Subcutaneous abdominal adipose tissue (tissue), 5 donors: ENCODE data around the gene SULT1B1.
"Not testable (repeated sequence)": the region's sequence is repeated elsewhere in the genome, so short reads cannot be mapped to it uniquely, and the experiment has no call there.

Experiments
- H3K27ac ChIP-seq: one replicate; pipeline ENCODE4 v1.7.0; 2013; ENCODE audit warnings: low read depth, mild to moderate bottlenecking, inconsistent platforms, low read length, moderate library complexity
- H3K27me3 ChIP-seq, 5 donors: one replicate each; pipeline ENCODE4 v1.7.0; 2013; ENCODE audit warnings: low read length in 5 of 5, inconsistent platforms in 1 of 5; ENCODE audit not compliant: control insufficient read depth in 5 of 5, insufficient read depth in 4 of 5
- H3K36me3 ChIP-seq, 5 donors: one replicate each; pipeline ENCODE4 v1.7.0; 2013; ENCODE audit warnings: low read length in 5 of 5; ENCODE audit not compliant: control insufficient read depth in 5 of 5, insufficient read depth in 5 of 5
- H3K4me1 ChIP-seq, 5 donors: one replicate each; pipeline ENCODE4 v1.7.0; 2013; ENCODE audit warnings: low read length in 5 of 5, mild to moderate bottlenecking in 3 of 5, moderate library complexity in 1 of 5; ENCODE audit not compliant: control insufficient read depth in 5 of 5, insufficient read depth in 5 of 5
- H3K4me3 ChIP-seq, 5 donors: one replicate each; pipeline ENCODE4 v1.7.0; 2013; ENCODE audit warnings: low read length in 5 of 5, low read depth in 1 of 5
- H3K9ac ChIP-seq, 5 donors: one replicate each; pipeline ENCODE4 v1.7.0; 2013; ENCODE audit warnings: low read length in 5 of 5, mild to moderate bottlenecking in 4 of 5, moderate library complexity in 3 of 5
- H3K9me3 ChIP-seq, 5 donors: one replicate each; pipeline ENCODE4 v1.7.0; 2013; ENCODE audit warnings: low read length in 5 of 5; ENCODE audit not compliant: control insufficient read depth in 5 of 5
- donor health status: healthy.
- donor health status: healthy.
- donor health status: healthy.
- donor health status: healthy.
- donor health status: healthy.

The SULT1B1 gene

GRCh38 chr4:69776696-69777095 lies 16.3 kb upstream of the SULT1B1 start:
- no peak overlapping the region for H3K4me3 ChIP-seq
- no peaks in the 10 kb centered on the region for H3K9me3 ChIP-seq
- H3K4me1 ChIP-seq, result no peaks in the 10 kb centered on the region
- no peaks in the 10 kb centered on the region for H3K36me3 ChIP-seq
- no peak overlapping the region for H3K27ac ChIP-seq
- H3K27me3 ChIP-seq, result no peaks in the 10 kb centered on the region
- H3K9ac ChIP-seq, result no peak overlapping the region

- Histone ChIP-seq H3K9me3 (no peaks in the 10 kb centered on the region), H3K36me3 (no peaks in the 10 kb centered on the region), H3K27me3 (no peaks in the 10 kb centered on the region), H3K4me1 (no peaks in the 10 kb centered on the region), H3K9ac (no peak overlapping the region), H3K27ac (no peak overlapping the region), H3K4me3 (no peak overlapping the region)
Measured at GRCh38 chr4:69775321-69775867, 15.0 kb upstream of the SULT1B1 start.

- H3K4me3 ChIP-seq, result no peak overlapping the region
- no peaks in the 10 kb centered on the region for H3K27me3 ChIP-seq
- H3K27ac ChIP-seq, result no peak overlapping the region
- no peaks in the 10 kb centered on the region for H3K4me1 ChIP-seq
- no peaks in the 10 kb centered on the region for H3K9me3 ChIP-seq
- no peak overlapping the region for H3K9ac ChIP-seq
- H3K36me3 ChIP-seq, result no peaks in the 10 kb centered on the region
Measured at GRCh38 chr4:69773484-69773883, 13.1 kb upstream of the SULT1B1 start.

- H3K9me3 ChIP-seq, H3K27ac ChIP-seq, H3K4me3 ChIP-seq, H3K36me3 ChIP-seq, H3K4me1 ChIP-seq, H3K27me3 ChIP-seq, H3K9ac ChIP-seq: not testable (repeated sequence)
Measured at GRCh38 chr4:69768554-69768953, 8.1 kb upstream of the SULT1B1 start.

GRCh38 chr4:69765751-69766150 lies 5.3 kb upstream of the SULT1B1 start:
- Histone ChIP-seq H3K27ac (no peak overlapping the region), H3K9me3 (no peaks in the 10 kb centered on the region), H3K27me3 (no peaks in the 10 kb centered on the region), H3K36me3 (no peaks in the 10 kb centered on the region), H3K4me3 (no peak overlapping the region), H3K4me1 (no peaks in the 10 kb centered on the region), H3K9ac (no peak overlapping the region)

GRCh38 chr4:69764311-69764710 lies 3.9 kb upstream of the SULT1B1 start:
- Histone ChIP-seq H3K9me3 (no peaks in the 10 kb centered on the region), H3K9ac (no peak overlapping the region), H3K27ac (no peak overlapping the region), H3K4me1 (no peaks in the 10 kb centered on the region), H3K27me3 (no peaks in the 10 kb centered on the region), H3K36me3 (no peaks in the 10 kb centered on the region), H3K4me3 (no peak overlapping the region)

GRCh38 chr4:69763233-69763632 lies 2.8 kb upstream of the SULT1B1 start:
- Histone ChIP-seq H3K9ac (no peak overlapping the region), H3K36me3 (no peaks in the 10 kb centered on the region), H3K4me3 (no peak overlapping the region), H3K27ac (no peak overlapping the region), H3K27me3 (no peaks in the 10 kb centered on the region), H3K4me1 (no peaks in the 10 kb centered on the region), H3K9me3 (no peaks in the 10 kb centered on the region)

GRCh38 chr4:69759189-69759604 lies 1.2 kb downstream of the SULT1B1 start:
- H3K27ac ChIP-seq, result no peak overlapping the region
- H3K9me3 ChIP-seq, result no peaks in the 10 kb centered on the region
- no peak overlapping the region for H3K9ac ChIP-seq
- no peak overlapping the region for H3K4me3 ChIP-seq
- no peaks in the 10 kb centered on the region for H3K36me3 ChIP-seq
- no peaks in the 10 kb centered on the region for H3K27me3 ChIP-seq
- H3K4me1 ChIP-seq, result peaks cover 0 to 8% (median 5%) of the 10 kb centered on the region in 5 donors

- Histone ChIP-seq H3K27me3 (no peaks in the 10 kb centered on the region), H3K27ac (no peak overlapping the region), H3K4me3 (no peak overlapping the region), H3K4me1 (peaks cover 0 to 14% (median 5%) of the 10 kb centered on the region in 5 donors), H3K36me3 (no peaks in the 10 kb centered on the region), H3K9me3 (no peaks in the 10 kb centered on the region), H3K9ac (no peak overlapping the region)
Measured at GRCh38 chr4:69757464-69757863, 3.0 kb downstream of the SULT1B1 start.

- Histone ChIP-seq H3K4me3 (no peak overlapping the region), H3K27ac (no peak overlapping the region)
Measured at GRCh38 chr4:69754926-69755580, 5.4 kb downstream of the SULT1B1 start.

More at GRCh38 chr4:69754926-69755580, 5.4 kb downstream of the SULT1B1 start:
- H3K9me3 ChIP-seq, result no peaks in the 10 kb centered on the region
- peak overlapping the region in 1 of 5 donors; percentile 20 for H3K9ac ChIP-seq
- no peaks in the 10 kb centered on the region for H3K27me3 ChIP-seq
- H3K4me1 ChIP-seq, result peaks cover 0 to 22% (median 12%) of the 10 kb centered on the region in 5 donors
- no peaks in the 10 kb centered on the region for H3K36me3 ChIP-seq
